ENCODE data around the gene IGHMBP2.

The IGHMBP2 gene

GRCh38 chr11:68961245-68961644, 57.6 kb downstream of the IGHMBP2 start:
- 89% methylated on average over 8 of the region's 8 CpGs for WGBS

GRCh38 chr11:68962527-68963250, 59.0 kb downstream of the IGHMBP2 start:
- Histone ChIP-seq H3K18ac (ENCODE audit: low read depth in 1 of 2, low read length in 2 of 2) (no peak overlapping the region), H3K27me3 (ENCODE audit: control insufficient read depth in 1 of 2, insufficient read depth in 1 of 2, low read length in 2 of 2) (peaks cover 21 to 35% of the 10 kb centered on the region in 2 experiments), H4K91ac (ENCODE audit: low read length) (no peak overlapping the region), H3K14ac (ENCODE audit: low read length in 2 of 2) (no peak overlapping the region), H2BK12ac (ENCODE audit: low read length in 2 of 2) (no peak overlapping the region), H2AFZ (ENCODE audit: low read depth, low read length) (no peak overlapping the region), H3K4me1 (ENCODE audit: control insufficient read depth, insufficient read depth, low read depth, low read length) (peaks cover 1% of the 10 kb centered on the region), H3K9me3 (ENCODE audit: control insufficient read depth, low read length) (no peaks in the 10 kb centered on the region), H4K8ac (ENCODE audit: low read length) (no peak overlapping the region), H3K36me3 (ENCODE audit: control insufficient read depth in 1 of 2, insufficient read depth in 2 of 2, low read depth in 1 of 2, low read length in 2 of 2) (no peaks in the 10 kb centered on the region), H3K4me2 (ENCODE audit: low read length, poor library complexity, severe bottlenecking) (no peak overlapping the region), H2AK5ac (ENCODE audit: low read length, severe bottlenecking) (no peak overlapping the region), H2BK15ac (ENCODE audit: low read depth, poor library complexity, severe bottlenecking) (no peak overlapping the region), H3K4ac (ENCODE audit: low read depth in 1 of 2, low read length in 2 of 2) (no peak overlapping the region), H3K79me1 (replicated peaks; ENCODE audit: low read length, poor library complexity, severe bottlenecking) (no peaks in the 10 kb centered on the region), H2BK120ac (ENCODE audit: low read depth, low read length) (no peak overlapping the region), H3K27ac (ENCODE audit: low read length, poor library complexity, severe bottlenecking) (no peak overlapping the region), H2BK5ac (ENCODE audit: low read depth, low read length, poor library complexity, severe bottlenecking) (no peak overlapping the region), H3K4me3 (ENCODE audit: insufficient read depth in 1 of 2, low read depth in 1 of 2, low read length in 2 of 2) (no peak overlapping the region), H3K9ac (ENCODE audit: low read length) (no peak overlapping the region), H3K23ac (ENCODE audit: low read length in 2 of 2) (no peak overlapping the region)
- no peak for DNase-seq
- 88% methylated on average over 14 of the region's 16 CpGs for WGBS

More at GRCh38 chr11:68961245-68961644, 57.6 kb downstream of the IGHMBP2 start:
- Histone ChIP-seq H3K4me3 (ENCODE audit: insufficient read depth in 1 of 2, low read depth in 1 of 2, low read length in 2 of 2) (no peak overlapping the region), H3K27me3 (ENCODE audit: control insufficient read depth in 1 of 2, insufficient read depth in 1 of 2, low read length in 2 of 2) (peaks cover 14 to 32% of the 10 kb centered on the region in 2 experiments), H2AK5ac (ENCODE audit: low read length, severe bottlenecking) (no peak overlapping the region), H2BK120ac (ENCODE audit: low read depth, low read length) (no peak overlapping the region), H4K8ac (ENCODE audit: low read length) (no peak overlapping the region), H3K23ac (ENCODE audit: low read length in 2 of 2) (no peak overlapping the region), H3K18ac (ENCODE audit: low read depth in 1 of 2, low read length in 2 of 2) (no peak overlapping the region), H3K27ac (ENCODE audit: low read length, poor library complexity, severe bottlenecking) (no peak overlapping the region), H3K4me2 (ENCODE audit: low read length, poor library complexity, severe bottlenecking) (no peak overlapping the region), H2BK12ac (ENCODE audit: low read length in 2 of 2) (no peak overlapping the region), H3K4ac (ENCODE audit: low read depth in 1 of 2, low read length in 2 of 2) (no peak overlapping the region), H3K9me3 (ENCODE audit: control insufficient read depth, low read length) (no peaks in the 10 kb centered on the region), H3K14ac (ENCODE audit: low read length in 2 of 2) (no peak overlapping the region), H2BK5ac (ENCODE audit: low read depth, low read length, poor library complexity, severe bottlenecking) (no peak overlapping the region), H3K79me1 (replicated peaks; ENCODE audit: low read length, poor library complexity, severe bottlenecking) (no peaks in the 10 kb centered on the region), H4K91ac (ENCODE audit: low read length) (no peak overlapping the region), H2AFZ (ENCODE audit: low read depth, low read length) (no peak overlapping the region), H3K36me3 (ENCODE audit: control insufficient read depth in 1 of 2, insufficient read depth in 2 of 2, low read depth in 1 of 2, low read length in 2 of 2) (no peaks in the 10 kb centered on the region), H3K4me1 (ENCODE audit: control insufficient read depth, insufficient read depth, low read depth, low read length) (peaks cover 1% of the 10 kb centered on the region), H2BK15ac (ENCODE audit: low read depth, poor library complexity, severe bottlenecking) (no peak overlapping the region), H3K9ac (ENCODE audit: low read length) (no peak overlapping the region)
- DNase-seq: no peak

- no peak overlapping the region for H3K14ac ChIP-seq (ENCODE audit: low read length in 2 of 2)
- H2BK5ac ChIP-seq (ENCODE audit: low read depth, low read length, poor library complexity, severe bottlenecking): no peak overlapping the region
- no peak overlapping the region for H3K18ac ChIP-seq (ENCODE audit: low read depth in 1 of 2, low read length in 2 of 2)
- H3K23ac ChIP-seq (ENCODE audit: low read length in 2 of 2): no peak overlapping the region
- no peak overlapping the region for H2BK15ac ChIP-seq (ENCODE audit: low read depth, poor library complexity, severe bottlenecking)
- no peak overlapping the region for H2BK120ac ChIP-seq (ENCODE audit: low read depth, low read length)
- no peak overlapping the region for H4K8ac ChIP-seq (ENCODE audit: low read length)
- H3K27me3 ChIP-seq (ENCODE audit: control insufficient read depth in 1 of 2, insufficient read depth in 1 of 2, low read length in 2 of 2): peaks cover 32 to 42% of the 10 kb centered on the region in 2 experiments
- H3K4me3 ChIP-seq (ENCODE audit: insufficient read depth in 1 of 2, low read depth in 1 of 2, low read length in 2 of 2): no peak overlapping the region
- H2BK12ac ChIP-seq (ENCODE audit: low read length in 2 of 2): no peak overlapping the region
- H3K4ac ChIP-seq (ENCODE audit: low read depth in 1 of 2, low read length in 2 of 2): no peak overlapping the region
- no peak overlapping the region for H3K4me2 ChIP-seq (ENCODE audit: low read length, poor library complexity, severe bottlenecking)
- whole genome bisulfite sequencing: 91% methylated on average over 3 of the region's 3 CpGs
- H3K79me1 ChIP-seq (replicated peaks; ENCODE audit: low read length, poor library complexity, severe bottlenecking): no peaks in the 10 kb centered on the region
- H2AFZ ChIP-seq (ENCODE audit: low read depth, low read length): no peak overlapping the region
- H2AK5ac ChIP-seq (ENCODE audit: low read length, severe bottlenecking): no peak overlapping the region
- H3K27ac ChIP-seq (ENCODE audit: low read length, poor library complexity, severe bottlenecking): no peak overlapping the region
- no peaks in the 10 kb centered on the region for H3K9me3 ChIP-seq (ENCODE audit: control insufficient read depth, low read length)
- no peak overlapping the region for H3K9ac ChIP-seq (ENCODE audit: low read length)
- no peak for DNase-seq
- H3K4me1 ChIP-seq (ENCODE audit: control insufficient read depth, insufficient read depth, low read depth, low read length): peaks cover 1% of the 10 kb centered on the region
- no peaks in the 10 kb centered on the region for H3K36me3 ChIP-seq (ENCODE audit: control insufficient read depth in 1 of 2, insufficient read depth in 2 of 2, low read depth in 1 of 2, low read length in 2 of 2)
- no peak overlapping the region for H4K91ac ChIP-seq (ENCODE audit: low read length)
These were observed 60.1 kb downstream of the IGHMBP2 start for GRCh38 chr11:68963779-68964178.

GRCh38 chr11:68965901-68966853, 62.5 kb downstream of the IGHMBP2 start:
- H3K4ac ChIP-seq (ENCODE audit: low read depth in 1 of 2, low read length in 2 of 2): no peak overlapping the region
- H2BK12ac ChIP-seq (ENCODE audit: low read length in 2 of 2): no peak overlapping the region
- H3K18ac ChIP-seq (ENCODE audit: low read depth in 1 of 2, low read length in 2 of 2): no peak overlapping the region
- no peak overlapping the region for H2BK5ac ChIP-seq (ENCODE audit: low read depth, low read length, poor library complexity, severe bottlenecking)
- WGBS: 96% methylated on average over 13 of the region's 15 CpGs
- no peaks in the 10 kb centered on the region for H3K4me1 ChIP-seq (ENCODE audit: control insufficient read depth, insufficient read depth, low read depth, low read length)
- H3K79me1 ChIP-seq (replicated peaks; ENCODE audit: low read length, poor library complexity, severe bottlenecking): no peaks in the 10 kb centered on the region
- no peak overlapping the region for H2AFZ ChIP-seq (ENCODE audit: low read depth, low read length)
- H3K36me3 ChIP-seq (ENCODE audit: control insufficient read depth in 1 of 2, insufficient read depth in 2 of 2, low read depth in 1 of 2, low read length in 2 of 2): no peaks in the 10 kb centered on the region
- H3K9me3 ChIP-seq (ENCODE audit: control insufficient read depth, low read length): no peaks in the 10 kb centered on the region
- no peak overlapping the region for H4K8ac ChIP-seq (ENCODE audit: low read length)
- H3K27me3 ChIP-seq (ENCODE audit: control insufficient read depth in 1 of 2, insufficient read depth in 1 of 2, low read length in 2 of 2): peaks cover 35 to 52% of the 10 kb centered on the region in 2 experiments
- no peak overlapping the region for H4K91ac ChIP-seq (ENCODE audit: low read length)
- H2BK15ac ChIP-seq (ENCODE audit: low read depth, poor library complexity, severe bottlenecking): no peak overlapping the region
- H3K4me3 ChIP-seq (ENCODE audit: insufficient read depth in 1 of 2, low read depth in 1 of 2, low read length in 2 of 2): no peak overlapping the region
- no peak for DNase-seq
- no peak overlapping the region for H2AK5ac ChIP-seq (ENCODE audit: low read length, severe bottlenecking)
- no peak overlapping the region for H3K9ac ChIP-seq (ENCODE audit: low read length)
- no peak overlapping the region for H3K4me2 ChIP-seq (ENCODE audit: low read length, poor library complexity, severe bottlenecking)
- H3K14ac ChIP-seq (ENCODE audit: low read length in 2 of 2): no peak overlapping the region
- no peak overlapping the region for H3K27ac ChIP-seq (ENCODE audit: low read length, poor library complexity, severe bottlenecking)
- no peak overlapping the region for H3K23ac ChIP-seq (ENCODE audit: low read length in 2 of 2)
- H2BK120ac ChIP-seq (ENCODE audit: low read depth, low read length): no peak overlapping the region
